ENCODE data around the gene MFAP3. TPM values are rescaled to one million over a fixed set of nuclear protein-coding genes. Genes with fewer than 3 reads are reported as not detected.
"Not testable (repeated sequence)": the region's sequence is repeated elsewhere in the genome, so short reads cannot be mapped to it uniquely, and the experiment has no call there.

Gene MFAP3
- total and polyA plus RNA-seq, 2 donors, result 19.9 to 110 TPM

GRCh38 chr5:154060606-154061005 is 21.8 kb downstream of the MFAP3 start:
- Histone ChIP-seq H3K27ac (ENCODE audit: low read depth) (no peak overlapping the region), H3K4me3 (ENCODE audit: low read depth, low read length) (no peak overlapping the region), H3K4me1 (ENCODE audit: insufficient read depth) (no peaks in the 10 kb centered on the region), H3K36me3 (ENCODE audit: insufficient read depth) (no peaks in the 10 kb centered on the region)
- WGBS, result 81% methylated on average over 3 of the region's 3 CpGs
- DNase-seq (ENCODE audit: extremely low spot score), result no peak

DNA sequence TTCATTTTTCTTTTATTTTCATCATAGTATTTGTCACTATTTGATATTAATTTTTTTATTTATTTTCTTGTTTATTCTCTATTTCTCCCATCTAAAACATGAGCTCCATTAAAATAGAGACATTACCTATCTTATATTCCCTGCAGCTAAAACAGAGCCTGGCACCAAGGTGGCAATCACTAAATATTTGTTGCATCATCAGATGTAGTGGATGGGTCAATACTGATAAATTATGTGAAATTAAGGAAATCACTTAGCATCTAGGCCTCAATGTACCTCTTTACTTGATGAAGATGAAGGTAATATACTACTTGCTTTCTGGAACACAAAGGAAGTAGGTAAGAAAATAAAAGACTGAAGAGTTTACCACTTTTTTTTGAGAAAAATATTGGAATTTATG is 24.6 kb downstream of the MFAP3 start:
- DNase-seq (ENCODE audit: extremely low spot score), result no peak
- Histone ChIP-seq H3K36me3 (ENCODE audit: insufficient read depth) (no peaks in the 10 kb centered on the region), H3K4me3 (ENCODE audit: low read depth, low read length) (no peak overlapping the region), H3K4me1 (ENCODE audit: insufficient read depth) (no peaks in the 10 kb centered on the region), H3K27ac (ENCODE audit: low read depth) (no peak overlapping the region)

GRCh38 chr5:154065971-154066370 is 27.2 kb downstream of the MFAP3 start:
- no peak overlapping the region for H3K4me3 ChIP-seq (ENCODE audit: low read depth, low read length)
- H3K36me3 ChIP-seq (ENCODE audit: insufficient read depth), result no peaks in the 10 kb centered on the region
- no peak overlapping the region for H3K27ac ChIP-seq (ENCODE audit: low read depth)
- H3K4me1 ChIP-seq (ENCODE audit: insufficient read depth), result no peaks in the 10 kb centered on the region
- DNase-seq (ENCODE audit: extremely low spot score), result no peak

- H3K27ac ChIP-seq (ENCODE audit: low read depth); H3K4me3 ChIP-seq (ENCODE audit: low read depth, low read length); H3K36me3 ChIP-seq (ENCODE audit: insufficient read depth); H3K4me1 ChIP-seq (ENCODE audit: insufficient read depth); DNase-seq (ENCODE audit: extremely low spot score): not testable (repeated sequence)
- 86% methylated on average over 5 of the region's 5 CpGs for WGBS
These were observed 31.1 kb downstream of the MFAP3 start for GRCh38 chr5:154069854-154070253.

GRCh38 chr5:154071799-154072413 is 33.1 kb downstream of the MFAP3 start:
- H3K4me3 ChIP-seq (ENCODE audit: low read depth, low read length), result no peak overlapping the region
- 71% methylated on average over 2 of the region's 2 CpGs for WGBS
- no peaks in the 10 kb centered on the region for H3K4me1 ChIP-seq (ENCODE audit: insufficient read depth)
- H3K27ac ChIP-seq (ENCODE audit: low read depth), result no peak overlapping the region
- no peaks in the 10 kb centered on the region for H3K36me3 ChIP-seq (ENCODE audit: insufficient read depth)
- DNase-seq (ENCODE audit: extremely low spot score), result no peak

DNA sequence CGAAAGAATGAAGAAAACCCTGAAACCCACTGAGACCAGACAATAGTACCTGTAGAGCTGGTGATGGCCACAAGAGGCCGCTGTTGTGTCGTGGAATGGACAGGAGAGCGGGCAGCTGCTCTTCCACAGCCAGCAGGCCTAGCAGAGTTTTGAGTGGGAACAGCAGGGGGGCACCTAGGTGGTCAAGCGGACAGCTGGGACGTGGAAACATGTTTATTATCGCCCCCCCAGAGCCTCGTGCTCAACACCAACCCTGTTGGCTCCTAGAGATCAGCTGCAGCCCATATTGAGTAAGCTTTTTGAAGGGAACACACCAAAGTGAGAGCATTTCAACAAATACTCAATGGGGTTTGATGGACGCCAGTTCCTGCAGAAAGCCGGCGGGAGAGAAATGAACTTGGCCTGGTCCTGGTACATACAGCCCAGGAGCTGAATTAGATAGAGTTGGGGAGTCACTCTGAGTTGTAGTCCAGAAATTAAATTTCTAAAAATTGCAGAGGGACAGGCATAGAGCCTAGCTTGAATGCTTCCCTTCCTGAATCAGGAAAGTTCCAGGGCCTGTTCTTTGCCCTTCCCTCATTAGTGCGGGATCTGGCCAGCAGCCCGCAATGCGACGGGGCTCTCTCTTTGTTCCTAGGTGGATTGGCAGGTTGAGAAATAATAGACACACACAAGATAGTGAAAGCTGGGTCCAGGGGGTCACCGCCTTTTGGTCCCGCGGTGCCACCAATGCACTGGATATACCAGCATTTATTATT is 33.8 kb downstream of the MFAP3 start:
- Histone ChIP-seq H3K4me3 (ENCODE audit: low read depth, low read length) (no peak overlapping the region), H3K27ac (ENCODE audit: low read depth) (no peak overlapping the region), H3K36me3 (ENCODE audit: insufficient read depth) (no peaks in the 10 kb centered on the region), H3K4me1 (ENCODE audit: insufficient read depth) (no peaks in the 10 kb centered on the region)
- WGBS, result 39% methylated on average over 18 of the region's 18 CpGs
- peak; percentile 62 for DNase-seq (ENCODE audit: extremely low spot score)

DNA sequence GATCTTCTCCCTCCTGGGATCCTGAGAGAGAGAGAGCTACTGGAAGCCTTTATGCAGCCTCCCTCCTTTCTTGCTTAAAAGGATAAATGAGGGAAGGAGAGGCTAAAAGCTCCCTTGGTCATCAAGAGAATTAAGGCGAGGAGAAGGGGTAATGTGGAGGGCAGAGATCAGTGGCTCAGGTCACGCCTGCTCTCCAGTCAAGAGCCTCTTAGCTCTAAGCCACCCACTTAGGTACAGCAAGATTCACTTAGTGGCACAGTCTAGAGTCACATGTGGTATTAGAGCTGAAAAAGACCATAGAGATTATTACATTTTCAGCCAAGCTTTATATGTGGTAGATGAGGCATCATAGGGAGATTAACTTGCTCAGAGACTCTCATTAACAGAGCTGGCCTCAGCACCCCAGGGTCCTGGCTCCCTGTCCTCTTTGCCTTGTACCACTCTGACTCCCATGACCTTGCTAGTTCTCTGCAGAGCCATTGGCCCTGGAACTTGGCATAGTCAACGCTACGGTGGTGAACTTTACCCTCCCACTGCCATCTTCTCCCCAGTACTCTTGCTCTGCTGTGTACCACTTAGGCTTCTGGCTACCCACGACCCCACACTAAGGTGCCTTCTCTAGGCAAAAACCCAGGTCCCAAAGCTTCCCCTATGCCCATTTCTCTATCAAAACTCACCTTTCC is 37.6 kb downstream of the MFAP3 start:
- H3K27ac ChIP-seq (ENCODE audit: low read depth), result no peak overlapping the region
- 91% methylated on average over 5 of the region's 5 CpGs for WGBS
- H3K36me3 ChIP-seq (ENCODE audit: insufficient read depth), result no peaks in the 10 kb centered on the region
- H3K4me3 ChIP-seq (ENCODE audit: low read depth, low read length), result no peak overlapping the region
- peaks cover 1% of the 10 kb centered on the region for H3K4me1 ChIP-seq (ENCODE audit: insufficient read depth)
- DNase-seq (ENCODE audit: extremely low spot score), result no peak

- DNase-seq (ENCODE audit: extremely low spot score), result no peak
- no peak overlapping the region for H3K27ac ChIP-seq (ENCODE audit: low read depth)
- no peaks in the 10 kb centered on the region for H3K36me3 ChIP-seq (ENCODE audit: insufficient read depth)
- 35% methylated on average over 1 of the region's 1 CpG for WGBS
- peaks cover 1% of the 10 kb centered on the region for H3K4me1 ChIP-seq (ENCODE audit: insufficient read depth)
- no peak overlapping the region for H3K4me3 ChIP-seq (ENCODE audit: low read depth, low read length)
These were observed 38.9 kb downstream of the MFAP3 start for GRCh38 chr5:154077696-154078095.

GRCh38 chr5:154078272-154078671 is 39.5 kb downstream of the MFAP3 start:
- Histone ChIP-seq H3K4me1 (ENCODE audit: insufficient read depth) (peaks cover 1% of the 10 kb centered on the region), H3K4me3 (ENCODE audit: low read depth, low read length) (no peak overlapping the region), H3K27ac (ENCODE audit: low read depth) (no peak overlapping the region), H3K36me3 (ENCODE audit: insufficient read depth) (no peaks in the 10 kb centered on the region)
- no peak for DNase-seq (ENCODE audit: extremely low spot score)
- 22% methylated on average over 1 of the region's 1 CpG for WGBS

DNA sequence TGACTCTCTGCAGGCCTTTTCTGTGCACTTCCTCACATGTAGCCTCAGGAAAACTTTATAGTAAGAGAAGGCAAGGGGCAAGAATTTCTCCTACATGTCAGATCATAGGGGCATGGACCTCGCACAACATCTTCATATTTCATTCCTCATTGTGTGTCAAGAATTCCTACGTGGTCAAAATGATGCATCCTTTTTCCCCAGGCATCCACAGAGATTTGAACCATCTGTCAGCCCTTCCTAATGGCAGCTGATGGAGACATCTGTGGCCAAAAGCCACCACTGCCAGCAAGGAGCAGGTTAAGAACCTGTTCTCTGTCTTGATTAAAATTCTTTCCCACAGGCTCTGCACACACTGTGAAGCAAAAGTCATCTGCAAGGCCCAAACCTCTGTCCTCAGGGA is 42.5 kb downstream of the MFAP3 start:
- Histone ChIP-seq H3K4me3 (ENCODE audit: low read depth, low read length) (no peak overlapping the region), H3K4me1 (ENCODE audit: insufficient read depth) (peaks cover 1% of the 10 kb centered on the region), H3K27ac (ENCODE audit: low read depth) (no peak overlapping the region), H3K36me3 (ENCODE audit: insufficient read depth) (no peaks in the 10 kb centered on the region)
- WGBS, result 74% methylated on average over 2 of the region's 2 CpGs
- DNase-seq (ENCODE audit: extremely low spot score), result no peak

- H3K4me1 ChIP-seq (ENCODE audit: insufficient read depth), result no peaks in the 10 kb centered on the region
- no peaks in the 10 kb centered on the region for H3K36me3 ChIP-seq (ENCODE audit: insufficient read depth)
- no peak overlapping the region for H3K4me3 ChIP-seq (ENCODE audit: low read depth, low read length)
- no peak for DNase-seq (ENCODE audit: extremely low spot score)
- WGBS, result 91% methylated on average over 5 of the region's 5 CpGs
- no peak overlapping the region for H3K27ac ChIP-seq (ENCODE audit: low read depth)
These were observed 45.4 kb downstream of the MFAP3 start for GRCh38 chr5:154084062-154084639.

DNA sequence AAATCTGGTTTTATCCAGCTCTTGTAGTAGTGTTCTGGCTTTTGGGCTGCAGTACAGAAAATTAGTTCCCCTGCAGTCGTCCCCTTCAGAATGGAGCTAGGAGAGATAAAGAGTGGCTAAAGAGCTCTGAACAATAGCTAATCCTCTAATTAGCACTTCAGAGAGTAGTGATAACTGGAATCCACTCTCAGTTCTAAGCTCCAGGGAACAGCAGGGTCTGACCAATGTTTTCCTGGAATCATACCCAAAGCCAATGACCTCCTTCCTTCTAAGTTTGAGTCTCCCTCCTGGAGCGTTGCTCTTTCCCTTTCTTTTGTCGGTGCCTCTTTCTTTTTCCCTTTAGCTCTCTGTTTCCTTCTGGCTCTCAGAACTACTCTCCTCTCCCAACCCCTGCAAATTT is 47.4 kb downstream of the MFAP3 start:
- H3K4me1 ChIP-seq (ENCODE audit: insufficient read depth), result no peaks in the 10 kb centered on the region
- no peak overlapping the region for H3K4me3 ChIP-seq (ENCODE audit: low read depth, low read length)
- no peaks in the 10 kb centered on the region for H3K36me3 ChIP-seq (ENCODE audit: insufficient read depth)
- WGBS, result 60% methylated on average over 3 of the region's 3 CpGs
- DNase-seq (ENCODE audit: extremely low spot score), result no peak
- H3K27ac ChIP-seq (ENCODE audit: low read depth), result no peak overlapping the region

DNA sequence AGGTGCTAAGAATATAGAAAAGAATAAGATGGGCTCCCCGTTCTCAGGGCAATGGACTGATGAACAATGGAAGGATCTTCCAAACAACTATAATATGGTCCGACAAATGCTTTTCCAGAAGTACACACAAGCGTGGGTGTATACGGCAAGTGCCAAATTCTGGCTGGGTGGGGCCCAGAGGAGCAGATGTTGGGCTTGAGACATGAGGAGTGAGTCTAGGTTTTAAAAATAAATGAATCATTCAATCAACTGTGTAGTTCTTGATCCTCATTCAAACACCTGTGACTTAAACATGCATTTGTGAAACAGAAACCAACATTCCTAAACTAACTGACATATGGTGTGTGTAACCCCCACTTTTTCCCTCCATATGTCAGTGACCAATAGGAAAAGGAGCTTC is 47.9 kb downstream of the MFAP3 start:
- Histone ChIP-seq H3K27ac (ENCODE audit: low read depth) (no peak overlapping the region), H3K36me3 (ENCODE audit: insufficient read depth) (no peaks in the 10 kb centered on the region), H3K4me3 (ENCODE audit: low read depth, low read length) (no peak overlapping the region), H3K4me1 (ENCODE audit: insufficient read depth) (no peaks in the 10 kb centered on the region)
- 69% methylated on average over 4 of the region's 4 CpGs for WGBS
- no peak for DNase-seq (ENCODE audit: extremely low spot score)

GRCh38 chr5:154087260-154087659 is 48.5 kb downstream of the MFAP3 start:
- WGBS, result 34% methylated on average over 2 of the region's 2 CpGs
- no peak for DNase-seq (ENCODE audit: extremely low spot score)
- Histone ChIP-seq H3K4me1 (ENCODE audit: insufficient read depth) (no peaks in the 10 kb centered on the region), H3K4me3 (ENCODE audit: low read depth, low read length) (no peak overlapping the region), H3K27ac (ENCODE audit: low read depth) (no peak overlapping the region), H3K36me3 (ENCODE audit: insufficient read depth) (no peaks in the 10 kb centered on the region)

All from urinary bladder (tissue), 4 donors.